HCT116 (cell line): Measurements from ENCODE around the gene CRYBG2. TPM values are rescaled to one million over a fixed set of nuclear protein-coding genes. Genes with fewer than 3 reads are reported as not detected.

ENCODE experiments used
- ATAC-seq: fragments of 200-7000 bp; cut with Tn5 transposase; 2 replicates; pipeline ENCODE4 v1.9.1; 2020; ENCODE audit warnings: mild to moderate bottlenecking, moderate library complexity
- BruUV-seq: library from RNA; stranded (reverse); fragments of 400-500 nt; replicated peaks from 2 replicates; lab custom pipeline; 2021; lab: Mats Ljungman, UMichigan
- CTCF ChIA-PET: fragments of 300-600 bp; sonication (Branson Sonifier 250); formaldehyde crosslinking; loops from one replicate; lab custom pipeline; 2021; ENCODE audit warnings: antibody characterized with exemption; lab: Charles Lee
- POLR2A ChIA-PET: fragments of 300-600, 350-600 bp; sonication (Branson Sonifier 250); formaldehyde crosslinking; loops from one replicate; lab custom pipeline; 2021; ENCODE audit warnings: antibody characterized with exemption; lab: Charles Lee
- RAD21 ChIA-PET, 2 experiments: fragments of 300-600 bp; sonication (Branson Sonifier 250); formaldehyde crosslinking; loops; one replicate each; lab custom pipeline; 2023; ENCODE audit warnings: low total read pairs in 2 of 2; ENCODE audit not compliant: uncharacterized antibody in 2 of 2, unreplicated experiment in 2 of 2, low non-redundant PET in 1 of 2; lab: Charles Lee
- DNase-seq: peaks from one replicate; pipeline ENCODE4 v3.0.0-alpha.2; 2010; ENCODE audit warnings: low read depth, low spot score
- H2AFZ ChIP-seq: fragments of 200-600 bp; shearing (Covaris generic), sonication (generic); 2 replicates; pipeline ENCODE4 v1.6.1; 2017; ENCODE audit warnings: low read depth, mixed run types, mixed read lengths, antibody characterized with exemption, low read length; ENCODE audit not compliant: poor library complexity, severe bottlenecking
- H3K27ac ChIP-seq: 2 replicates; pipeline ENCODE4 v1.5.1; 2012; ENCODE audit warnings: low read depth, low read length
- H3K27me3 ChIP-seq: fragments of 200-600 bp; sonication (generic); 2 replicates; pipeline ENCODE4 v1.6.1; 2016; ENCODE audit warnings: mixed run types, low read length, mixed read lengths; ENCODE audit not compliant: insufficient read depth
- H3K36me3 ChIP-seq, 2 experiments: fragments of 200-500 bp in 1 of 2; fragments of 200-600 bp in 1 of 2; sonication (Bioruptor generic) in 1 of 2; sonication (generic) in 1 of 2; 2 replicates each; pipeline versions ENCODE4 v1.5.1 to v1.6.1; 2014 to 2016; ENCODE audit warnings: low read length in 2 of 2, inconsistent platforms in 1 of 2, mixed read lengths in 1 of 2, mixed run types in 1 of 2; ENCODE audit not compliant: insufficient read depth in 2 of 2, control insufficient read depth in 1 of 2
- H3K4me1 ChIP-seq, 2 experiments: fragments of 200-600 bp in 1 of 2; sonication (generic) in 1 of 2; 2 replicates each; pipeline versions ENCODE4 v1.5.1 to v1.6.1; 2012 to 2017; ENCODE audit warnings: low read length in 2 of 2, inconsistent platforms in 1 of 2, mild to moderate bottlenecking in 1 of 2, mixed read lengths in 1 of 2, mixed run types in 1 of 2, moderate library complexity in 1 of 2; ENCODE audit not compliant: insufficient read depth in 2 of 2, control insufficient read depth in 1 of 2
- H3K4me2 ChIP-seq: fragments of 200-600 bp; sonication (generic); 2 replicates; pipeline ENCODE4 v1.6.1; 2017; ENCODE audit warnings: mixed run types, low read length, mixed read lengths
- H3K4me3 ChIP-seq, 2 experiments: fragments of 200-600 bp in 1 of 2; sonication (generic) in 1 of 2; replicated peaks in 1 of 2; 2 replicates each; pipeline ENCODE4 v1.5.1; 2011 to 2016; ENCODE audit warnings: low read length in 2 of 2, control low read depth in 1 of 2, low read depth in 1 of 2, mild to moderate bottlenecking in 1 of 2, mixed read lengths in 1 of 2, mixed run types in 1 of 2
- H3K79me2 ChIP-seq: fragments of 200-600 bp; sonication (generic); 2 replicates; pipeline ENCODE4 v1.6.1; 2017; ENCODE audit warnings: mild to moderate bottlenecking, mixed run types, low read length, moderate library complexity, mixed read lengths; ENCODE audit not compliant: insufficient read depth
- H3K9ac ChIP-seq: fragments of 200-600 bp; sonication (generic); 2 replicates; pipeline ENCODE4 v1.6.1; 2016; ENCODE audit warnings: low read length, mixed read lengths
- H3K9me2 ChIP-seq: fragments of 200-600 bp; sonication (generic), shearing (Covaris generic); 2 replicates; pipeline ENCODE4 v1.6.1; 2017; ENCODE audit warnings: mixed run types, mild to moderate bottlenecking, moderate library complexity; ENCODE audit not compliant: insufficient read depth
- H3K9me3 ChIP-seq, 2 experiments: fragments of 200-500 bp in 1 of 2; fragments of 200-600 bp in 1 of 2; sonication (Bioruptor generic) in 1 of 2; sonication (generic) in 1 of 2; 2 replicates each; pipeline ENCODE4 v1.6.1; 2014 to 2017; ENCODE audit warnings: low read length in 2 of 2, mixed read lengths in 2 of 2, inconsistent platforms in 1 of 2, low read depth in 1 of 2, mild to moderate bottlenecking in 1 of 2, mixed run types in 1 of 2, moderate library complexity in 1 of 2; ENCODE audit not compliant: control insufficient read depth in 1 of 2, insufficient read depth in 1 of 2
- H4K20me1 ChIP-seq: fragments of 200-600 bp; sonication (generic), shearing (Covaris generic); 2 replicates; pipeline ENCODE4 v1.6.1; 2017; ENCODE audit warnings: mixed run types, mild to moderate bottlenecking, moderate library complexity; ENCODE audit not compliant: insufficient read depth
- CBX3 ChIP-seq: IDR thresholded peaks from 2 replicates; pipeline ENCODE4 v1.6.1; 2012; ENCODE audit warnings: low read depth
- CEBPB ChIP-seq: IDR thresholded peaks from 2 replicates; pipeline ENCODE4 v1.6.1; 2012; ENCODE audit warnings: low read depth
- CTCF ChIP-seq, 3 experiments: fragments of 200-600 bp in 1 of 3; sonication (generic) in 1 of 3; IDR thresholded peaks in 2 of 3; conservative IDR thresholded peaks in 1 of 3; 2 replicates each; pipeline ENCODE4 v1.5.1; 2012 to 2017; ENCODE audit warnings: low read depth in 2 of 3, low read length in 2 of 3, antibody characterized with exemption in 1 of 3, borderline replicate concordance in 1 of 3, control low read depth in 1 of 3, mild to moderate bottlenecking in 1 of 3, mixed read lengths in 1 of 3, mixed run types in 1 of 3, moderate library complexity in 1 of 3; ENCODE audit not compliant: insufficient read depth in 1 of 3
- EZH2 ChIP-seq: fragments of 200-600 bp; sonication (generic); IDR thresholded peaks from 2 replicates; pipeline ENCODE4 v1.6.1; 2017; ENCODE audit warnings: antibody characterized with exemption, mixed run types
- EZH2phosphoT487 ChIP-seq: fragments of 200-600 bp; IDR thresholded peaks from 2 replicates; pipeline ENCODE4 v1.6.1; 2018; ENCODE audit warnings: antibody characterized with exemption, borderline replicate concordance
- FOSL1 ChIP-seq: IDR thresholded peaks from 2 replicates; pipeline ENCODE4 v1.6.1; 2012; ENCODE audit warnings: low read depth
- JUND ChIP-seq: IDR thresholded peaks from 2 replicates; pipeline ENCODE4 v1.6.1; 2012
- POLR2AphosphoS5 ChIP-seq: IDR thresholded peaks from 2 replicates; pipeline ENCODE4 v1.6.1; 2011; ENCODE audit warnings: mild to moderate bottlenecking, low read depth, low read length, moderate library complexity
- REST ChIP-seq: IDR thresholded peaks from 2 replicates; pipeline ENCODE4 v1.6.1; 2012; ENCODE audit warnings: low read depth
- SIN3A ChIP-seq: IDR thresholded peaks from 2 replicates; pipeline ENCODE4 v1.6.1; 2012; ENCODE audit warnings: low read depth
- SP1 ChIP-seq: IDR thresholded peaks from 2 replicates; pipeline ENCODE4 v1.6.1; 2012; ENCODE audit warnings: low read depth
- TCF7L2 ChIP-seq: IDR thresholded peaks from 2 replicates; pipeline ENCODE4 v1.7.0; 2011; ENCODE audit warnings: borderline replicate concordance, inconsistent platforms; ENCODE audit not compliant: insufficient read depth, insufficient read length; ENCODE audit errors: extremely low read depth
- YY1 ChIP-seq: IDR thresholded peaks from 2 replicates; pipeline ENCODE4 v1.6.1; 2011; ENCODE audit warnings: low read length, low read depth, moderate library complexity, mild to moderate bottlenecking; ENCODE audit not compliant: insufficient replicate concordance; ENCODE audit errors: extremely low read depth
- ZFX ChIP-seq: fragments of 450-650 bp; IDR thresholded peaks from 2 replicates; pipeline ENCODE4 v1.6.1; 2017
- ZNF274 ChIP-seq: fragments of 200-500 bp; sonication (Bioruptor generic); IDR thresholded peaks from 2 replicates; pipeline ENCODE4 v1.6.1; 2014; ENCODE audit warnings: mild to moderate bottlenecking, low read depth, low read length, inconsistent platforms
- intact Hi-C: fragments of 100-400 bp; cut with micrococcal nuclease; formaldehyde crosslinking; loops from 2 replicates; pipeline ENCODE4 v1.10.0; 2022
- total RNA-seq: library from RNA; stranded (reverse); gene quantifications from one replicate; pipeline ENCODE4 v1.2.1, GENCODE V29; 2021; ENCODE audit not compliant: unreplicated experiment

CRYBG2 gene
- total RNA-seq, 1 experiment from 2014 or later: 10.5 TPM

- RAD21 ChIA-PET: interaction anchor here in 1 of 2 experiments (1.4 kb wide), 1 partner anchor 114 kb away, joined by 5 read pairs; no protein-coding TSS in a partner anchor
- DNase-seq: no peak
- intact Hi-C loops: loop anchor here (5.0 kb wide), 1 partner anchor 240 kb away; no protein-coding TSS in a partner anchor
- Histone ChIP-seq H2AFZ (no peak overlapping the region), H3K4me3 (no peak overlapping the region), H3K9me3 (no peaks in the 10 kb centered on the region), H3K9me2 (no peaks in the 10 kb centered on the region), H3K9ac (peak overlapping the region; percentile 38), H3K27me3 (no peaks in the 10 kb centered on the region), H4K20me1 (no peaks in the 10 kb centered on the region), H3K4me2 (0 out of 2 replicates have a peak overlapping the region, but pooled peaks have one; percentile 97), H3K4me1 (peaks cover 30 to 81% of the 10 kb centered on the region in 2 experiments), H3K36me3 (peaks cover 20 to 34% of the 10 kb centered on the region in 2 experiments), H3K79me2 (peaks cover 20% of the 10 kb centered on the region), H3K27ac (peak overlapping the region; percentile 81)
- TF ChIP-seq CTCF (IDR thresholded peaks at IDR 0.05 in 2 of 3, conservative IDR thresholded peaks at IDR 0.05 in 1 of 3; ENCODE audit: borderline replicate concordance in 1 of 3, insufficient read depth in 1 of 3, low read depth in 2 of 3, low read length in 2 of 3) (no peak), YY1 (no peak), FOSL1 (no peak), JUND (no peak), ZFX (no peak), ZNF274 (no peak), SIN3A (no peak), EZH2 (no peak), TCF7L2 (no peak), REST (no peak), SP1 (no peak), EZH2phosphoT487 (no peak), CBX3 (no peak), POLR2AphosphoS5 (no peak), CEBPB (no peak)
- no TSS peak for BruUV-seq
- ATAC-seq: no peak
- POLR2A ChIA-PET: no interaction called here
- CTCF ChIA-PET: interaction anchor here (1.0 to 3.9 kb wide), 2 partner anchors 8 to 44 kb away, joined by 3 to 47 read pairs; no protein-coding TSS in a partner anchor
Observed at GRCh38 chr1:26277719-26278118, 76.2 kb downstream of the CRYBG2 start.
